A673 (cell line): ENCODE measurements around the gene C3orf62. TPM values are rescaled to one million over a fixed set of nuclear protein-coding genes. Genes with fewer than 3 reads are reported as not detected.

Experiments
- BruUV-seq: library from RNA; stranded (reverse); fragments of 400-500 nt; replicated peaks from 2 replicates; lab custom pipeline; 2021; lab: Mats Ljungman, UMichigan
- CTCF ChIA-PET: fragments of 300-600 bp; sonication (Branson Sonifier 250); formaldehyde crosslinking; loops from one replicate; lab custom pipeline; 2022; ENCODE audit warnings: antibody characterized with exemption; lab: Charles Lee
- POLR2A ChIA-PET: fragments of 300-600 bp; sonication (Branson Sonifier 250); formaldehyde crosslinking; loops from one replicate; lab custom pipeline; 2022; ENCODE audit warnings: antibody characterized with exemption; ENCODE audit not compliant: low non-redundant PET; lab: Charles Lee
- DNase-seq: peaks from one replicate; pipeline ENCODE4 v3.0.0-alpha.2; 2015; ENCODE audit warnings: low spot score
- H3K27ac ChIP-seq: fragments of 200-600 bp; sonication (generic); 2 replicates; pipeline ENCODE4 v1.5.1; 2016; ENCODE audit warnings: mixed run types, low read depth, mild to moderate bottlenecking, mixed read lengths, antibody characterized with exemption, low read length; ENCODE audit not compliant: poor library complexity, severe bottlenecking
- H3K27me3 ChIP-seq: fragments of 200-600 bp; sonication (generic); replicated peaks from 2 replicates; pipeline ENCODE4 v1.6.1; 2017; ENCODE audit warnings: mixed run types, low read depth, mild to moderate bottlenecking, mixed read lengths, antibody characterized with exemption, low read length; ENCODE audit not compliant: insufficient read depth, poor library complexity
- H3K36me3 ChIP-seq: fragments of 200-600 bp; sonication (generic); 2 replicates; pipeline ENCODE4 v1.6.1; 2016; ENCODE audit warnings: mixed run types, mild to moderate bottlenecking, mixed read lengths, antibody characterized with exemption, low read length; ENCODE audit not compliant: insufficient read depth, poor library complexity, severe bottlenecking
- H3K4me1 ChIP-seq: fragments of 200-600 bp; sonication (generic); 2 replicates; pipeline ENCODE4 v1.6.1; 2017; ENCODE audit warnings: mixed run types, mild to moderate bottlenecking, mixed read lengths, antibody characterized with exemption, low read length; ENCODE audit not compliant: insufficient read depth, poor library complexity, severe bottlenecking
- H3K4me3 ChIP-seq: fragments of 200-600 bp; sonication (generic); 2 replicates; pipeline ENCODE4 v1.5.1; 2016; ENCODE audit warnings: low read depth, mixed run types, mild to moderate bottlenecking, mixed read lengths, low read length; ENCODE audit not compliant: poor library complexity, severe bottlenecking
- H3K9me3 ChIP-seq: fragments of 200-600 bp; sonication (generic); 2 replicates; pipeline ENCODE4 v1.6.1; 2016; ENCODE audit warnings: mixed run types, low read depth, mild to moderate bottlenecking, mixed read lengths, antibody characterized with exemption, low read length; ENCODE audit not compliant: poor library complexity, severe bottlenecking
- CTCF ChIP-seq: fragments of 300-800, 200-600 bp; sonication (generic); conservative IDR thresholded peaks from 2 replicates; pipeline ENCODE4 v1.5.1; 2017; ENCODE audit warnings: low read depth, mild to moderate bottlenecking, antibody characterized with exemption, low read length, moderate library complexity, mixed read lengths
- EZH2 ChIP-seq: fragments of 200-600 bp; sonication (generic); IDR thresholded peaks from 2 replicates; pipeline ENCODE4 v1.6.1; 2017; ENCODE audit warnings: borderline replicate concordance, low read depth, mild to moderate bottlenecking, mixed read lengths, antibody characterized with exemption, low read length; ENCODE audit not compliant: poor library complexity, severe bottlenecking
- intact Hi-C: fragments of 100-400 bp; cut with micrococcal nuclease; formaldehyde crosslinking; loops from one replicate; pipeline ENCODE4 v1.10.0; 2022; ENCODE audit not compliant: unreplicated experiment
- microRNA-seq: library from miRNA; unstranded; fragments of <30 nt; microRNA quantifications from one replicate; pipeline ENCODE4 v1.2.0, GENCODE V29; 2021
- total RNA-seq: library from RNA; stranded (reverse); gene quantifications from 2 replicates; pipeline ENCODE4 v1.2.3, GENCODE V29; 2021

C3orf62 gene
- total RNA-seq, 1 experiment from 2014 or later = 2.0 TPM

GRCh38 chr3:49219132-49219531 is 57.9 kb downstream of the C3orf62 start:
- H3K27me3 ChIP-seq = no peaks in the 10 kb centered on the region
- no peak for DNase-seq
- H3K9me3 ChIP-seq = no peaks in the 10 kb centered on the region
- H3K4me3 ChIP-seq = no peak overlapping the region
- POLR2A ChIA-PET = no interaction called here
- intact Hi-C loops = no loop called here
- no peak overlapping the region for H3K27ac ChIP-seq
- CTCF ChIA-PET = no interaction called here
- TF ChIP-seq CTCF (no peak), EZH2 (no peak)
- BruUV-seq = no TSS peak
- no peaks in the 10 kb centered on the region for H3K4me1 ChIP-seq
- H3K36me3 ChIP-seq = no peaks in the 10 kb centered on the region

Small RNA genes lying within 50 kb of the gene (microRNA-seq; reads per million reads assigned to microRNA genes)
- gene MIR4271 = not detected

Other genes starting within 250 kb of the C3orf62 start
- 190 and 196 TPM in 2 replicates for gene IMPDH2, start 247.8 kb downstream of the C3orf62 start, total RNA-seq
- 57.3 and 64.5 TPM in 2 replicates for gene QRICH1, start 183.2 kb downstream of the C3orf62 start, total RNA-seq
- 186 and 188 TPM in 2 replicates for gene QARS1, start 172.5 kb downstream of the C3orf62 start, total RNA-seq
- gene USP19, start 156.4 kb downstream of the C3orf62 start, total RNA-seq = 37.5 and 44.9 TPM in 2 replicates
- 45.9 and 57.3 TPM in 2 replicates for gene LAMB2, start 144.2 kb downstream of the C3orf62 start, total RNA-seq
- gene CCDC71, start 110.9 kb downstream of the C3orf62 start, total RNA-seq = 10.4 and 10.6 TPM in 2 replicates
- gene KLHDC8B, start 105.6 kb downstream of the C3orf62 start, total RNA-seq = 5.1 and 6.9 TPM in 2 replicates
- 32.3 and 32.8 TPM in 2 replicates for gene USP4, start 62.8 kb upstream of the C3orf62 start, total RNA-seq
- gene GPX1, start 81.1 kb upstream of the C3orf62 start, total RNA-seq = 122 and 128 TPM in 2 replicates
- 194 and 198 TPM in 2 replicates for gene RHOA, start 134.7 kb upstream of the C3orf62 start, total RNA-seq
- gene TCTA, start 135.2 kb upstream of the C3orf62 start, total RNA-seq = 11.6 and 12.0 TPM in 2 replicates
- gene AMT, start 145.2 kb upstream of the C3orf62 start, total RNA-seq = 1.3 and 2.1 TPM in 2 replicates
- gene NICN1, start 152.1 kb upstream of the C3orf62 start, total RNA-seq = 2.9 and 6.8 TPM in 2 replicates
- gene DAG1, start 193.0 kb upstream of the C3orf62 start, total RNA-seq = 36.5 and 36.8 TPM in 2 replicates